HEK293T (cell line): ENCODE results near the gene SLC39A7.

ENCODE experiments used
- CTCF ChIA-PET: fragments of 350-600 bp; formaldehyde crosslinking; extraction: SDS; loops from one replicate; lab custom pipeline; 2021; ENCODE audit warnings: antibody characterized with exemption, inconsistent platforms; lab: Yijun Ruan, JAX
- POLR2A ChIA-PET: fragments of 350-600 bp; formaldehyde crosslinking; extraction: SDS; loops from one replicate; lab custom pipeline; 2020; ENCODE audit warnings: antibody characterized with exemption, inconsistent platforms; lab: Yijun Ruan, JAX
- DNase-seq: peaks from one replicate; pipeline ENCODE4 v3.0.0; 2012; ENCODE audit warnings: mixed read lengths; ENCODE audit errors: extremely low spot score
- ARNT ChIP-seq: fragments of 450-650 bp; IDR thresholded peaks from 2 replicates; pipeline ENCODE4 v1.6.1; 2017; ENCODE audit warnings: mild to moderate bottlenecking
- BHLHE40 ChIP-seq: fragments of 450-650 bp; IDR thresholded peaks from 2 replicates; pipeline ENCODE4 v1.6.1; 2016; ENCODE audit warnings: mild to moderate bottlenecking, moderate library complexity, borderline replicate concordance
- CTBP1 ChIP-seq: fragments of 450-650 bp; IDR thresholded peaks from 2 replicates; pipeline ENCODE4 v1.6.1; 2016; ENCODE audit warnings: borderline replicate concordance
- ELF4 ChIP-seq: fragments of 450-650 bp; IDR thresholded peaks from 2 replicates; pipeline ENCODE4 v1.6.1; 2017; ENCODE audit warnings: antibody characterized with exemption
- FOXA1 ChIP-seq: fragments of 450-650 bp; IDR thresholded peaks from 2 replicates; pipeline ENCODE4 v1.6.1; 2016; ENCODE audit warnings: mild to moderate bottlenecking
- FOXK2 ChIP-seq: fragments of 450-650 bp; IDR thresholded peaks from 2 replicates; pipeline ENCODE4 v1.6.1; 2016; ENCODE audit warnings: mild to moderate bottlenecking
- FOXM1 ChIP-seq: fragments of 450-650 bp; IDR thresholded peaks from 2 replicates; pipeline ENCODE4 v1.6.1; 2017; ENCODE audit warnings: mild to moderate bottlenecking, borderline replicate concordance
- HDGF ChIP-seq: fragments of 450-650 bp; IDR thresholded peaks from 2 replicates; pipeline ENCODE4 v1.6.1; 2017; ENCODE audit warnings: antibody characterized with exemption, borderline replicate concordance
- L3MBTL2 ChIP-seq: fragments of 450-650 bp; conservative IDR thresholded peaks from 2 replicates; pipeline ENCODE4 v1.6.1; 2016; ENCODE audit warnings: mild to moderate bottlenecking
- LEF1 ChIP-seq: fragments of 450-650 bp; IDR thresholded peaks from 2 replicates; pipeline ENCODE4 v1.6.1; 2017; ENCODE audit warnings: mild to moderate bottlenecking, borderline replicate concordance
- NFRKB ChIP-seq: fragments of 450-650 bp; IDR thresholded peaks from 2 replicates; pipeline ENCODE4 v1.6.1; 2016; ENCODE audit warnings: mild to moderate bottlenecking, moderate library complexity
- SP1 ChIP-seq: fragments of 450-650 bp; IDR thresholded peaks from 2 replicates; pipeline ENCODE4 v1.6.1; 2017
- SUZ12 ChIP-seq: fragments of 450-650 bp; IDR thresholded peaks from 2 replicates; pipeline ENCODE4 v1.6.1; 2016; ENCODE audit warnings: mild to moderate bottlenecking
- TARDBP ChIP-seq: fragments of 450-650 bp; IDR thresholded peaks from 2 replicates; pipeline ENCODE4 v1.6.1; 2016
- ZNF384 ChIP-seq: fragments of 450-650 bp; IDR thresholded peaks from 2 replicates; pipeline ENCODE4 v1.6.1; 2016
- TF ChIP-seq, protein P1 (sequence below): fragments of 450-650 bp; IDR thresholded peaks from 2 replicates; pipeline ENCODE4 v1.6.1; 2016

SLC39A7 gene

DNA sequence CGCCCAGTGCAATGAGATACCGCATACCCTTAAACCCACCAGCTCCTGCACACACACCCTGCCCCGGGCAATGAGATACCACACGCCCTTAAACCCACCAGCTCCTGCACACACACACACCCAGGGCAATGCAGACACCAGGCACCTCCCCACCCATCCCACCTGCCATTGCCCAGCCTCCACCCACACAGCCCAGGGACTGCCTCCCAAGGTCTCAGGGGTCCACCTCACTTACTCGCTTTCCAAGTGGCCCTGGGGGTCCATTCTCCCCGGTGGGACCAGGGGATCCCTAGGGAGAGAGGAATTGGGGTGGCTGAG lies 32.4 kb upstream of the SLC39A7 start:
- ChIA-PET CTCF (no interaction called here), POLR2A (no interaction called here)
- TF ChIP-seq L3MBTL2 (no peak), SUZ12 (no peak), ZNF384 (no peak), FOXA1 (no peak), ARNT (no peak), ELF4 (no peak), LEF1 (no peak), BHLHE40 (no peak), NFRKB (no peak)
- TF ChIP-seq, protein P1, sequence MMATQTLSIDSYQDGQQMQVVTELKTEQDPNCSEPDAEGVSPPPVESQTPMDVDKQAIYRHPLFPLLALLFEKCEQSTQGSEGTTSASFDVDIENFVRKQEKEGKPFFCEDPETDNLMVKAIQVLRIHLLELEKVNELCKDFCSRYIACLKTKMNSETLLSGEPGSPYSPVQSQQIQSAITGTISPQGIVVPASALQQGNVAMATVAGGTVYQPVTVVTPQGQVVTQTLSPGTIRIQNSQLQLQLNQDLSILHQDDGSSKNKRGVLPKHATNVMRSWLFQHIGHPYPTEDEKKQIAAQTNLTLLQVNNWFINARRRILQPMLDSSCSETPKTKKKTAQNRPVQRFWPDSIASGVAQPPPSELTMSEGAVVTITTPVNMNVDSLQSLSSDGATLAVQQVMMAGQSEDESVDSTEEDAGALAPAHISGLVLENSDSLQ, result no peak
- no peak for DNase-seq

DNA sequence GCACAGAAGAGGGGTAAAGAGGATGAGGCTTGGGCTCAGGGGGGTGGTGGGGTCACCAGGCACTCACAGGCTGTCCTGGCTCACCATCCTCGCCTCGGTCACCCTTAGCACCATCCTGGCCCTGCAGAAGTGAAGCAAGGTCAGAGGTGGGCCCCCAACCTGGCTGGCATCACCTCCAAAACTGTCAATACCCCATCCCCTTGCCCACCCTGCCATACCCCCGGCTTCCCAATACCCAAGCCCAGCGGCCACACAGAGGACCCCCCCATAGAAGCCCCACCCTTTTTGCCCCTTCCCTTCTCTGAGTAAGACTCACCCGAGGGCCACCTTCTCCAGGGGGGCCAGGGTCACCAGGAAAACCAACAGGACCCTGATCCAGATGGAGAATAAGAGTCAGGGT lies 32.0 kb upstream of the SLC39A7 start:
- DNase-seq, result no peak
- ChIA-PET CTCF (no interaction called here), POLR2A (no interaction called here)
- TF ChIP-seq FOXA1 (no peak), L3MBTL2 (no peak), TARDBP (no peak), HDGF (no peak), LEF1 (no peak), ARNT (no peak), FOXK2 (no peak), CTBP1 (no peak), BHLHE40 (no peak), SUZ12 (no peak), ZNF384 (no peak), NFRKB (no peak), SP1 (no peak)
- TF ChIP-seq, protein P1, result no peak

DNA sequence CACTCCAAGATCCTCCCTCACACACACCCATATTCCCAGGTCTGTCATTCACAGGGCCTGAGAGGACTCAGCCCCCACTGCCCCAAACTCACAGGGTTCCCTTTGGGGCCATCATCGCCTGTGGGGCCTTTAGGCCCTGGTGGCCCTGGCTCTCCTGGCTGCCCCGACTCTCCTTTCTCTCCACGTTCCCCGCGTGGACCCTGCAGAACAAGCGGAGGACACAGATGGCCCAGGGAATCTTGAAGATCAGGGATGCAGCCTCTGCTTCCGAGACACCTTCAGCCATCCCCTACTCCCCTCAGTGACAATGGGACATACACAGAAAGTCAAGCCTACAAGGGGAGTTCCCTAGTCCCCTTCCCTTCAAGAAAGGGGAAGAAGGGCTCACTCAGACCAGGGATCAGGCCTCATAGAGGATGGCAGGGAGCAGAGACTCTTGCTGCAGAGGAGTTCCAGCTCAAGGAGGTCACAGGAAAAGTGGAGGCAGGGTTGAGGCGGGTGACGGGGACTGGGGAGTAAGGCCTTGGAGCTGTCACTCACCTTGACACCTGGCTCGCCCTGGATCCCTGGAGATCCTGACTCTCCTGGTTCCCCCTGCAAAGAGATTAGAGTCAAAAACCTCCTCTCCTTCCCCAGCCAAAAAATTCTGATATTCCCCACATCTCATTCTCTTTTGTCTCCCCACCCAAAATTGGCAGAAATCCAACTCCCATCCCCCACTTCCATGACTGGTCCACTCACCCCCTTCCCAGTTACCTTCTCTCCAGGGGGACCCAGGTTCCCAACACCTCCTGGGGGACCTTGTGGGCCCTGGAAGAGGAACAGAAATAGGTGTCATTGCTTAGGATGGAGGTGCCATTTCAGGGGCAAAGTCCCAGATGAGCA lies 31.1 kb upstream of the SLC39A7 start:
- no peak for DNase-seq
- ChIA-PET CTCF (no interaction called here), POLR2A (no interaction called here)

DNA sequence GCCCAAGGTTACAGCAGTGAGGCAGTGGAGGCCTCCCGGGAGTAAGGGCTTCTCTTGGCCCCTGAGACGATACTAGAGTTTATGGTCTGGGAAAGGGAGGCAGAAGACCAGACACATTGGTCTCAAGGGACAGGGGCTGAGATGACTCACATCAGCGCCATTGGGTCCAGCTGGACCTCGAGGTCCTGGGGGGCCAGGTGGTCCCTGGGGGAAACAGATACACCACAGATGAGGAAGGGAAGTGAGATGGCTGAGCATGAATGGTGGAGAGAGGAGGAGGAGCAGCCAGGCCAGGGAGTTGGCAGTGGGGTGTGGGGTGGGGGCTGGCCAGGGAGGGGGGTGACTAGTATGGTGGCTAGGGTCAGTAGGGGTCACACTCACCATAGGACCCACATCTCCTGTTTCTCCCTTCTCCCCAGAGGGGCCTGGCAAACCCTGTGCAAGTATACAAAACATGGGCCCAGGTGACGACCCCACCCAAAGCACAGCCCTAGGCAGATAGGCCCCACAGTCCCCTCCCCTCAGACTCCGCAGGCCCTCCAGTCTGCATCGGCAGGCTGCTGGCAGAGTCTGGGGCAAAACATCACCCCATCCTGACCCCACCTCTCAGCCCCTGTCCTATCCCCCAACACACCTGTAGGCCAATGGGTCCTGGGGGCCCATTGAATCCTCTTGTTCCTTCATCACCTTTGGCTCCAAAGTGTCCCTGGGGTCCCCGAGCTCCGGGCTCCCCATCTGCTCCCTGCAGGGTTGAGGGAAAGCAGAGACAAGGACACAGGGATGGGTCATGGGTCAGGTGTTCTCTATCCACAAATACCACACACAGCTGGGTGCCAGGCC lies 30.3 kb upstream of the SLC39A7 start:
- ChIA-PET CTCF (no interaction called here), POLR2A (interaction anchor here (0.7 kb wide), 1 partner anchor 37 kb away, joined by 3 read pairs; no protein-coding TSS in a partner anchor)
- no peak for TF ChIP-seq LEF1
- no peak for TF ChIP-seq NFRKB
- no peak for DNase-seq

More for the DNA sequence above, 31.1 kb upstream of the SLC39A7 start:
- TF ChIP-seq NFRKB, result no peak
- no peak for TF ChIP-seq ARNT
- no peak for TF ChIP-seq CTBP1
- no peak for TF ChIP-seq HDGF
- TF ChIP-seq ZNF384, result no peak
- TF ChIP-seq FOXA1, result no peak
- TF ChIP-seq, protein P1, result no peak
- TF ChIP-seq SP1, result no peak
- TF ChIP-seq LEF1, result no peak
- no peak for TF ChIP-seq ELF4
- TF ChIP-seq TARDBP, result no peak
- no peak for TF ChIP-seq FOXK2
- TF ChIP-seq SUZ12, result no peak
- no peak for TF ChIP-seq L3MBTL2

DNA sequence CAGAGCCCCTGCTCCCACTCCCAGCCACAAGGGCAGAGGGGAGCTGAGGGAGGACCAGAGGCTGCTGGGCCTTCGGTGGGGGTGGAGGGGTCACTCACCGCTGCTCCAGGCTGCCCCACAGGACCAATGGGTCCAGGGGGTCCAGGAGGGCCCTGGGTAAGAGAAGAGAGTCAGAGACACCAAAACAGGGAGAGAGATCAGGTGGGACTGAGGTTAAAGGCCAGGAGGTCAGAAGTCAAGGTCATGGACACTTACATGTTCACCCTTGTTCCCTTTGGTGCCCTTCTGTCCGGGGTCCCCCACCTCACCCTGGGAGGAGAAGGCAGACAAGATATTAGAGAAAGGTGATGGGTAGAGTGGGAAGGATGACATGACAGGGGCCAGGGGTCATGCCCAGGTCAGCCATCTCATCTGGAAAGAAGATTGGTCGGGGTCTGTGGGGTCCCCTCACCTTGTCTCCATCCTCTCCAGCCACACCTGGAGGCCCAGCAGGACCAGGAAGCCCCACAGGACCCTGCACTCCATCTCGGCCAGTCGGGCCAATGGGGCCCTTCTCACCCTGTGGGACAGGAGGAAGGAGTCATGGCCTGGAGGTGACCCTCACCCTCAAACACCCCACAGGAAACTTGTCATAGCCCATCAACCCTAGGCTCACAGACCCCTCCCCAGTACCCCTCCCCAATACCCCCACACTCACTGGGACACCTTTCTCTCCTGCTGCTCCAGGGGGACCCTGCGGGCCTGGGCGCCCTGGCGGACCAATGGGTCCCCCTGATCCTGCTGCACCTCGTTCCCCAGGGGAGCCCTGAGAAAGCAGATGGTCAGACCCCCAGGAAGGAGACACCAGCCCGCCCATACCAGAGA lies 29.4 kb upstream of the SLC39A7 start:
- TF ChIP-seq FOXM1 (no peak), NFRKB (no peak), FOXK2 (no peak), TARDBP (no peak), CTBP1 (no peak), FOXA1 (no peak), HDGF (no peak), ELF4 (no peak), BHLHE40 (no peak), ZNF384 (no peak), L3MBTL2 (no peak)
- TF ChIP-seq, protein P1, result no peak
- ChIA-PET POLR2A (interaction anchor here (0.7 kb wide), 1 partner anchor 36 kb away, joined by 3 read pairs; no protein-coding TSS in a partner anchor), CTCF (interaction anchor here (1.1 kb wide), 1 partner anchor 48 kb away, joined by 3 read pairs; no protein-coding TSS in a partner anchor)
- DNase-seq, result no peak
